NCI-H526 treated with DMSO at 0.1 percent for 48 hours (cell line): ENCODE measurements around the gene LYZL1.
"Not testable (repeated sequence)": the region's sequence is repeated elsewhere in the genome, so short reads cannot be mapped to it uniquely, and the experiment has no call there.

ENCODE experiments used
- DNase-seq: peaks from one replicate; lab custom pipeline; 2025; lab: John Stamatoyannopoulos, UW

The LYZL1 gene

GRCh38 chr10:29332061-29332760, 43.3 kb downstream of the LYZL1 start:
- DNase-seq, result no peak

DNA sequence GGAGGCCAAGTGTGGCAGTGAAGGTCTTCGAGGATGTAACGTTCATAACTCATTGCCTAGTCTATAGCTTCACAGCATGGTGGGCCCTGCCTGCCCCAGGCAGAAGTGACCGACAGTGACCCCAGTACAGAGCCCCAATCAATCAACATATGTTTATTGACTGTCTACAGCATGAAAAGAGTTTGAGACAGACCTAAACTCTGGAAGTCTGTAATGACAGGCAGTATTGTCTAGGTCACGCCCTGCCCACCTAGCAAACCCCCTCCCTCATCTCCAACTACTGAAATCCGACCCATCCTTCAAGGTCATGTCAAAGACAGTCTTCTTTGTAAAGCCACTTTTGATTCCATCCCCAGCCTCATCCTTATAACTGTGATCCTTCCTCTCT, 43.9 kb downstream of the LYZL1 start:
- DNase-seq, result no peak

DNA sequence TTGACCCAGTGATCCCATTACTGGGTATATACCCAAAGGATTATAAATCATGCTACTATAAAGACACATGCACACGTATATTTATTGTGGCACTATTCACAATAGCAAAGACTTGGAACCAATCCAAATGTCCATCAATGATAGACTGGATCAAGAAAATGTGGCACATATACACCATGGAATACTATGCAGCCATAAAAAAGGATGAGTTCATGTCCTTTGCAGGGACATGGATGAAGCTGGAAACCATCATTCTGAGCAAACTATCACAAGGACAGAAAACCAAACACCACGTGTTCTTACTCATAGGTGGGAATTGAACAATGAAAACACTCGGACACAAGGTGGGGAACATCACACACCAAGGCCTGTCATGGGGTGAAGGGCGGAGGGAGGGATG, 48.7 kb downstream of the LYZL1 start:
- not testable (repeated sequence) for DNase-seq

GRCh38 chr10:29343607-29344038, 54.8 kb downstream of the LYZL1 start:
- no peak for DNase-seq

DNA sequence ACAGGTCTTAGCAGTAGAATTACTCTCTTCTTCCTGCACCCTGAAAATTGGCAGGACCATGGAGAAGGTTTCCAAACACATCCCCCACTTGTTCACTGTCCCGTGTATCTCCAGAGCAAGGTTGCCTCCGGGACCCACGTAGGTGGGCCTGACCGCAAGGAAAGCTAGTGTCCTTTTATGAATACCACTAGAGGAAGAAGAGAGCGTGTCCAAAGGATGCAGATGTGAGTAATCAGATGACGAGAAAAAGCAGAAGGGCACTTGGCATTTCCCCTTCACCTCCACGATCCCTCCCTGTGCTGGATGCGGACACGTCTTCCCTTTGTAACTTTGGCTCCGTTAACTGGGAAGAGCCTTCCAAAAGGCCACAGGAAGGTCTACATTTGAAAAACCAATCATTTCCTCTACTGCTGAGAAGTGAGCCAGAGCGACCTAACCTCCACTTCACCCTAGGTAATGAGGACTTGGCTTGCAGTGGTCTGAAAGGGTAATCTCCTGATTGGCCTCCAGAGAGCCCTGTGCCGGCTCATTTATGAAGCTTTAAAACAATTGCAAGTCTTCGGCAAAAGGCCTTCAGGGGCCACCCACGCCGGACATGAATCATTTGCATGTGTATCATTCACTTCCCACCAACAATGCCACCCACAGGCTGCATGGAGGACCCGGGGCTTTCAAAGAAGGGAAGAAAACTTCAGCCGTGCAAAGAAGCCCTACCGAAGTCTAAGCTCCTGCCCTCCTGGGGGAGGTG, 55.4 kb downstream of the LYZL1 start:
- DNase-seq, result no peak

DNA sequence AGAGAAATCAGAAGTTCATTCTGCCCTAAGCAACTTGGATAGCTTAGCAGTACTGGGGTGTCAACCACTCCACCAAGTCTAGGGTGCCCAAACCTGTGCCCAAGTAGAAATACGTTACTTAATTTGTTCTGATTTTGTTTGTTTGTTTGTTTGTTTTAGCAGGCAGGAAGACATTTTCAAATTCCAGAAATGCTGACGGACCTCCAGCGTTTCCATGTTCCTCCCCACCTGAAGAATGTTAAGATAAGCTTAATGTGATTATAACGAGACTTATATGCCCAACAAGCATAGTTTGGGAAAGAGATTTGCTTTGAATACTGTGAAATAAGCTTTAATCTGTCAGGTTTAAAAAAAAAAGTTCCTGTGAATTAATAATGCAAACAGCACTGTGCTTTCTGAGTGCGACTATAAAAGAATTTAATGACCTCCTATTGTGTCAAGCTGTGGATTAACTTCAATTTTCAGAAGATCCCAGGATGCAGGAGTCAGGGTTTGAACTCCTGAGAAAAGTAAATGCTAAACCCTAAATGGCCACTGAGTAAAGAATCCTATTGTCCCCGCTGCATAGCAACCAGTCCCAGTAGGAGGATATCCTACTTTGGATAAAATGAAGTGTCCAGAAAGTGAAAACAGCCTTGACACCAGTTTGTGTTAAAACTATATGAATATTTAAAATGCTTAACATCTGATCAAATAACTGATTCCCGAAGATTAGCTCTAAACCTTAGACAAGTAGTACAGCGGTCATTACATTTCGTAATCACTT, 56.5 kb downstream of the LYZL1 start:
- DNase-seq, result no peak

DNA sequence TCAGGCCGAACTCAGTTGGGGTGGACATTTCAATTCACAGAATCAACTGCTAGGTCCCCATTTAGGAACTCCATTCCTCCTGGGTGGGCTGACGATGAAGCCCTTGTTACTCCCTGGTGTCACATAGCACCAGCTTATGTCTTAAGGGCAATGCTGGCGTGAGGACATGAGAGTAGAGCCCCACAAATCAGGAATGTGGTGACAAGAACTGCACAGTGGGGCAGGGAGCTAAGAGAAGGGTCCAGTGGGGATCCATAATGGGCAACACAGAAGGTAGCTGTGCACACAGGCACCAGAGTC, 57.0 kb downstream of the LYZL1 start:
- no peak for DNase-seq

DNA sequence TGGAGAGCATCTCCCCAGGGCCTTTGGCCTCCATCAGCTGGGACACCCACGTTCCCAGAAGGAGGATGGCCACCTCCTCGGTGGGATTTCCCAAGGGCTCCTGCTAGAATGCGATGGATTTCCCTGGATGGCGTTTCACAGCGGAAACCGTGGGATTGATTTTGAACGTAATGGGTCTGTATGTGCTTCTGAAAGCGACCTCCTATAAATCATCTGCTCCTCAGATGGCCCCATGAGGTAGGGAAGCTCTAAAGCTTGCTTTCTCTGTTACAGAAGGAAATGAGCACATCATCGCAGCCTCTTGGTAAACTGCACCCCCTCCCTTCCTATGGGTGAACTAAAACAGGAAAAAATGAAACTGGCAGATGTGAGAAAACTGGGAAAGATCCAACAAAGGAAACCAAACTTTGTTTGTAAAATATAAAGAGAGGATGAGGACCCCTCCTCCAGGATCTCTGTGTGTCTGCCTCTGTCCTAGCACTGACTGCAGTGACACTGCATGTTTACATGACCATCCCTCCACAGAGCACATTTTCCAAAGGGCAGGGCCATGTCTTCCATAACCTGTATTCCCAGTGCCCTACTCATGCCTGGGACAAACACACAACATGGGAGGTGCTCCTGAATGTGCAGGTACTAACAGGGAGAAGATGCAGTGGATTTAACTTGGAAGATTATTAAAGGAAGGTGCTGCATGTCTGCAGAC, 57.6 kb downstream of the LYZL1 start:
- DNase-seq, result no peak

DNA sequence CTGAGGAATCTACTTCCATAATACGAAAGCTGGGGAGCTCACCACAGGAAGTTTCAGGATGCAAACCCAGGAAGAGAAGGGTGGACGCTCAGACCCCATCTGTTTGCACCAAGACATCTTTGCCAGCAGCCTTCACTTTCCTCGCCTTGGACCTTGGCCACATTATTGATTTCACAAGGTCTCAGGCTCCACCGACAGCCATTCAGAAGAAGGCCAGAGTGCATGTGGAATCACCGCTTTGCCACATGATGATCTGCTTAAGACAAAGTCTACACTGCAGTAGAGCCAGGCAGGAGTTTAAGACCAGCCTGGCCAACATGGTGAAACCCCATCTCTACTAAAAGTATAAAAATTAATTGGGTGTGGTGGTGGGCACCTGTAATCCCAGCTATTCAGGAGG, 60.0 kb downstream of the LYZL1 start:
- no peak for DNase-seq

DNA sequence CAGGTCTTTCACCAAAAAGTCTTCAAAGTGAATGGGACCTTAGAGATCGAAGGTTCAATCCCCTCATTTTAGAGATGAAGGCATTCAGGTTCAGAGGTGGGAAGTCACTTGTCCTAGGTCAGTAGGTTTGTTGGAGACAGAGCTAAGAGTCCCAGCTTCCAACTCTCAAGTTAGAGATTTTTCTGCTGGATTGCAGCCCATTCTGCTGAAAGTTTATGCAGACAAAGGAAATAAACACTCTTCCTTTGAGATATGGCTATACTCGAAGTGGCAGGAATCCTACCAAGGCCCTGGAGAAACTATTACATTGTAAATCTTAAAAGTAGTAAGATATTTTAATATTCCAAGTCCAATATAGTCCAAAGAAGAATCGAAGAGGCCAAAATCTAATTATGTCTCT, 64.4 kb downstream of the LYZL1 start:
- DNase-seq, result no peak

DNA sequence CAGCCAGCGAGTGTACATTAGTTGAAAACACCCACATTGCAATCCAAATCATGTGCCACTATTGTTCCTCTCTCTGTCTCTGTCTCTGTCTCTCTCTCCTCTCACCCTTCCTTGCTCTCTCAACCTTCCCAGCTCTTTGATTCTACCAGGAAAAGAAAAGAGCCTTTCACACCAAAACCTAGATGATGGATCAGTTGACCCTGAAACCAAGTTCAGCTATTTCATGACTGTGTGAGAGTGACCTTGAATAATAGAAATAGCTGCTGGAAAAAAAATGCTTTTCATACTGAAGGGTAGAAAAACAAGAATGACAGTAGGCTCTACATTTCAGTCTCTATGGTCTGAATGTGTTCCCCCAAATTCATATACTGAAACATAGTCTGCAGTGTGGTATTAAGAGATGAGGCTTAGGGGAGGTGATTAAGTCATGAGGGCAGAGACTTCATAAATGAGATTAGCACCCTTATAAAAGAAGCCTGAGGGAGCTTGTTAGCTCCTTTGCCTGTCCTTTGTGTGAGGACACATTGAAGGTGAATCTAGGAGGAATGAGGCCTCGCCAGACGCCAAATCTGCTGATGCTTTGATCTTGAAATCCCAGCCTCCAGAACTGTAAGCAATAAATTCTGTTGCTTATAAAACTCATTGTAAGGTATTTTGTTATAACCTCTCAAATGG, 65.2 kb downstream of the LYZL1 start:
- DNase-seq, result no peak

DNA sequence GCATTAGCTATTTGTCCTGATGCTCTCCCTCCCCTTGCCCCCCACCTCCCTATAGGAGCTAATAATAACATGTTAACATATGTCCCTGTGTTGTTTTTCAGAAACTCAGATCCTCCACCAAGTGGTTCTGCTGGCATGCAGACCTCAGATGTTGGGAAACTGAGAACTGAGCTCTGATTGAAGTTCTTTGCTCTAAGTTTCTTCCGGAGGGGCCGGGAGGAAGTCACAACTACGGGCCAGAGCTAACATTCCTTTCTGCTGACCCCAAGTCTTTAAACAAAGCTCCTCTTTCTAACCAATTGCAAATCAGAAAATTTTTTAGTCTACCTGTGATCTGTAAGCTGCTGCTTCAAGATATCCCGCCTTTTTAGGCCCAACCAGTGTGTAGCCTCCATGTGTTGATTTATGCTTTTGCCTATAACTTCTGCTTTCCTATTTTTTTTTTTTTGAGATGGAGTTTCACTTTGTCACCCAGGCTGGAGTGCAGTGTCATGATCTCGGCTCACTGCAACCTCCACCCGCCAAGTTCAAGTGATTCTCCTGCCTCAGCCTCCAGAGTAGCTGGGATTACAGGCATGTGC, 66.6 kb downstream of the LYZL1 start:
- DNase-seq, result no peak

GRCh38 chr10:29356931-29357330, 68.1 kb downstream of the LYZL1 start:
- no peak for DNase-seq

- DNase-seq, result no peak
Measured at GRCh38 chr10:29358010-29358616, 69.2 kb downstream of the LYZL1 start.

DNA sequence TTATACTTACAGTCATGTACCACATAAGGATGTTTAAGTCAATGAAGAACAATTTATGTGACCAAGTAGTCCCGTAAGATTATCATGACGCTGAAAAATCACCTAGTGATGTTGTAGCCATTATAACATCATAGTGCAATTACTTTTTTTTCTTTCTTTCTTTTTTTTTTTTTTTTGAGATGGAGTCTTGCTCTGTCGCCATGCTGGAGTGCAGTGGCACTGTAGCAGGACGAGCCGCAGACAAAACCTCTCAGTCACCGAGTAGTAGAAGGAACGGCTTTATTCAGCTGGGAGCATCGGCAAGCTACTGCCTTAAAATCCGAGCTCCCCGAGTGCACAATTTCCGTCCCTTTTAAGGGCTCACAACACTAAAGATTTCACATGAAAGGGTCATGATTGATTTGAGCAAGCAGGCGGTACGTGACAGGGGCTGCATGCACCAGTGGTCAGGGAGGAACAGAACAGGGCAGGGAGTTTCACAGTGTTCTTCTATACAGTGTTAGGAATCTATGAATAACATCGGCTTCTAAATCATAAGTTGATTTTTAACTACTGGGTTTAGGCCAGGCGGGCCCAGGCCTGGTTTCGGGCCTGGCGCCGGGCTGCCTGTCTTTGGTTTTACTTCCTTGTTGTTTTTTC, 71.5 kb downstream of the LYZL1 start:
- not testable (repeated sequence) for DNase-seq
